SH-SY5Y (cell line): Measurements from ENCODE around the gene LRRC8A.

ENCODE experiments used
- GATA2 ChIP-seq: IDR thresholded peaks from 2 replicates; pipeline ENCODE4 v1.6.1; 2011; ENCODE audit warnings: mild to moderate bottlenecking, low read depth, low read length
- GATA3 ChIP-seq: IDR thresholded peaks from 2 replicates; pipeline ENCODE4 v1.6.1; 2011; ENCODE audit warnings: low read depth, mild to moderate bottlenecking, low read length, moderate library complexity

GRCh38 chr9:128881884-128882676 is at the start of gene LRRC8A, which contains the start of gene KYAT1:
- TF ChIP-seq GATA3 (no peak), GATA2 (no peak)
